Adrenal gland (tissue), 5 donors: Measurements from ENCODE around the gene EXOC3L4.

Experiments used
- POLR2A ChIP-seq, 2 donors: fragments of 450-650 bp; IDR thresholded peaks; one replicate each; pipeline ENCODE4 v1.6.1; 2017; ENCODE audit warnings: antibody characterized with exemption in 2 of 2, mild to moderate bottlenecking in 2 of 2, moderate library complexity in 1 of 2
- TF ChIP-seq, protein P1 (sequence below), 6 experiments: fragments of 450-650 bp in 4 of 6; fragments of 200-600 bp in 2 of 6; sonication (generic) in 1 of 6; IDR thresholded peaks; 1 replicate in 5 of 6; 2 replicates in 1 of 6; pipeline versions ENCODE4 v1.5.1 to v1.8.0; 2016 to 2021; ENCODE audit warnings: antibody characterized with exemption in 6 of 6, mild to moderate bottlenecking in 2 of 6, moderate library complexity in 1 of 6
- donor health status: DM: no; HTN: no; CAD: no.

- TF ChIP-seq, protein P1, sequence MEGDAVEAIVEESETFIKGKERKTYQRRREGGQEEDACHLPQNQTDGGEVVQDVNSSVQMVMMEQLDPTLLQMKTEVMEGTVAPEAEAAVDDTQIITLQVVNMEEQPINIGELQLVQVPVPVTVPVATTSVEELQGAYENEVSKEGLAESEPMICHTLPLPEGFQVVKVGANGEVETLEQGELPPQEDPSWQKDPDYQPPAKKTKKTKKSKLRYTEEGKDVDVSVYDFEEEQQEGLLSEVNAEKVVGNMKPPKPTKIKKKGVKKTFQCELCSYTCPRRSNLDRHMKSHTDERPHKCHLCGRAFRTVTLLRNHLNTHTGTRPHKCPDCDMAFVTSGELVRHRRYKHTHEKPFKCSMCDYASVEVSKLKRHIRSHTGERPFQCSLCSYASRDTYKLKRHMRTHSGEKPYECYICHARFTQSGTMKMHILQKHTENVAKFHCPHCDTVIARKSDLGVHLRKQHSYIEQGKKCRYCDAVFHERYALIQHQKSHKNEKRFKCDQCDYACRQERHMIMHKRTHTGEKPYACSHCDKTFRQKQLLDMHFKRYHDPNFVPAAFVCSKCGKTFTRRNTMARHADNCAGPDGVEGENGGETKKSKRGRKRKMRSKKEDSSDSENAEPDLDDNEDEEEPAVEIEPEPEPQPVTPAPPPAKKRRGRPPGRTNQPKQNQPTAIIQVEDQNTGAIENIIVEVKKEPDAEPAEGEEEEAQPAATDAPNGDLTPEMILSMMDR (IDR thresholded peaks at IDR 0.05), result no peak
- no peak for TF ChIP-seq POLR2A (IDR thresholded peaks at IDR 0.05)
Measured at GRCh38 chr14:103073367-103073875, 21.1 kb upstream of the EXOC3L4 start.
